Pancreas (tissue), 10 donors: Measurements from ENCODE around the gene FRYL. TPM values are rescaled to one million over a fixed set of nuclear protein-coding genes. Genes with fewer than 3 reads are reported as not detected.
A peak's percentile ranks its signal among the peaks of the same experiment; 100 is the strongest.

Experiments
- ATAC-seq, 4 donors: fragments of 200-7000 bp; cut with Tn5 transposase; one replicate each; pipeline versions ENCODE4 v1.8.0 to v1.9.1; 2020; ENCODE audit warnings: mild to moderate bottlenecking in 4 of 4, moderate library complexity in 4 of 4
- DNase-seq, 6 donors: peaks; one replicate each; pipeline ENCODE4 v3.0.0-alpha.2; 2020
- FAIRE-seq: peaks from 2 replicates; lab custom pipeline; 2012; peaks lifted over from hg19 to GRCh38; lab: Jason Lieb, UNC
- H3K27ac ChIP-seq, 4 donors: fragments of 200-600 bp; sonication (generic); 1 replicate in 3 of 4; 2 replicates in 1 of 4; pipeline versions ENCODE4 v1.5.0 to v1.8.0; 2020
- H3K27me3 ChIP-seq, 4 donors: fragments of 200-600 bp; one replicate each; pipeline ENCODE4 v1.8.0; 2021
- H3K36me3 ChIP-seq, 3 donors: fragments of 200-600 bp; sonication (generic) in 1 of 3; one replicate each; pipeline versions ENCODE4 v1.5.0 to v1.8.0; 2020 to 2021
- H3K4me1 ChIP-seq, 3 donors: fragments of 200-600 bp; one replicate each; pipeline ENCODE4 v1.8.0; 2021
- H3K4me3 ChIP-seq, 4 donors: fragments of 200-600 bp; sonication (generic) in 2 of 4; one replicate each; pipeline versions ENCODE4 v1.5.0 to v1.8.0; 2020 to 2021
- H3K9me3 ChIP-seq, 4 donors: fragments of 200-600 bp; one replicate each; pipeline ENCODE4 v1.8.0; 2021
- CTCF ChIP-seq, 4 donors: fragments of 200-600 bp; sonication (generic) in 3 of 4; IDR thresholded peaks; one replicate each; pipeline versions ENCODE4 v1.5.0 to v1.8.0; 2021; ENCODE audit warnings: antibody characterized with exemption in 4 of 4
- WGBS, 2 donors: extraction: QIAGEN DNeasy Blood & Tissue Kit; methylation state at CpG; one replicate each; pipeline ENCODE4 v1.1.7; 2013; 5-methylcytosine and 5-hydroxymethylcytosine counted together
- intact Hi-C, 3 donors: fragments of 100-400 bp; cut with DNase I; formaldehyde crosslinking; loops; one replicate each; pipeline versions ENCODE4 v1.11.1 to v1.14.2; 2022
- polyA plus RNA-seq, 2 donors: library from polyadenylated mRNA; stranded (reverse); fragments of 200-250 nt; gene quantifications; one replicate each; pipeline ENCODE4 v1.2.3, GENCODE V29; 2013
- total RNA-seq, 6 donors: library from RNA; stranded (reverse); fragmentation: NEBNext Ultra II Directional in 4 of 6; extraction: Animal tissue kit (Norgen Biotek cat#: 25700) in 4 of 6; gene quantifications; one replicate each; pipeline versions ENCODE4 v1.2.1 to v1.2.4, GENCODE V29; 2021 to 2023
- donor health status: healthy with polysubstance abuse.
- donor health status: DM: no; HTN: no; CAD: no; lungs with moderate emphysema.
- donor health status: DM: no; HTN: no; CAD: no.
- donor health status: control.
- donor health status: control.
- donor health status: Bipolar disorder and iron deficiency.
- donor health status: DM: yes; HTN: yes; CAD: no.
- donor health status: DM: no; HTN: no; CAD: no.
- donor health status: DM: no; HTN: no; CAD: no.
- donor health status: DM: yes; HTN: yes; CAD: no.

FRYL gene
- total and polyA plus RNA-seq, 8 donors = 9.1 to 38.7 (median 20.7) TPM

- H3K27me3 ChIP-seq = no peaks in the 10 kb centered on the region
- no peak for DNase-seq
- no peaks in the 10 kb centered on the region for H3K9me3 ChIP-seq
- no peaks in the 10 kb centered on the region for H3K36me3 ChIP-seq
- peak overlapping the region in 1 of 4 donors; percentile 3 for H3K4me3 ChIP-seq
- peak; percentile 87 to 91 (median 88) for ATAC-seq
- WGBS, 2 donors = 47 to 54% methylated on average over 12 of the region's 12 CpGs
- TF ChIP-seq CTCF (IDR thresholded peaks at IDR 0.05) = no peak
- intact Hi-C loops = no loop called here
- H3K27ac ChIP-seq = peak overlapping the region in 1 of 4 donors; percentile 6
- peaks cover 4 to 14% (median 8%) of the 10 kb centered on the region in 3 donors for H3K4me1 ChIP-seq
- FAIRE-seq = peak; percentile 39
Observed at GRCh38 chr4:48680848-48681568, 99.1 kb downstream of the FRYL start.

GRCh38 chr4:48673537-48673936, 106.5 kb downstream of the FRYL start:
- ATAC-seq (no peak), DNase-seq (no peak), FAIRE-seq (no peak)
- no peaks in the 10 kb centered on the region for H3K9me3 ChIP-seq
- H3K27me3 ChIP-seq = no peaks in the 10 kb centered on the region
- H3K36me3 ChIP-seq = no peaks in the 10 kb centered on the region
- no peak for TF ChIP-seq CTCF (IDR thresholded peaks at IDR 0.05)
- no peak overlapping the region for H3K4me3 ChIP-seq
- 70 to 79% methylated on average over 3 of the region's 3 CpGs for WGBS, 2 donors
- intact Hi-C loops = no loop called here
- H3K4me1 ChIP-seq = no peaks in the 10 kb centered on the region
- H3K27ac ChIP-seq = no peak overlapping the region

GRCh38 chr4:48670587-48670986, 109.5 kb downstream of the FRYL start:
- 99 to 100% methylated on average over 1 of the region's 1 CpG for WGBS, 2 donors
- Histone ChIP-seq H3K4me3 (no peak overlapping the region), H3K27me3 (no peaks in the 10 kb centered on the region), H3K4me1 (peaks cover 0 to 3% (median 0%) of the 10 kb centered on the region in 3 donors), H3K36me3 (no peaks in the 10 kb centered on the region), H3K27ac (no peak overlapping the region), H3K9me3 (no peaks in the 10 kb centered on the region)
- DNase-seq (no peak), FAIRE-seq (no peak), ATAC-seq (no peak)
- no peak for TF ChIP-seq CTCF (IDR thresholded peaks at IDR 0.05)
- intact Hi-C loops = no loop called here

DNA sequence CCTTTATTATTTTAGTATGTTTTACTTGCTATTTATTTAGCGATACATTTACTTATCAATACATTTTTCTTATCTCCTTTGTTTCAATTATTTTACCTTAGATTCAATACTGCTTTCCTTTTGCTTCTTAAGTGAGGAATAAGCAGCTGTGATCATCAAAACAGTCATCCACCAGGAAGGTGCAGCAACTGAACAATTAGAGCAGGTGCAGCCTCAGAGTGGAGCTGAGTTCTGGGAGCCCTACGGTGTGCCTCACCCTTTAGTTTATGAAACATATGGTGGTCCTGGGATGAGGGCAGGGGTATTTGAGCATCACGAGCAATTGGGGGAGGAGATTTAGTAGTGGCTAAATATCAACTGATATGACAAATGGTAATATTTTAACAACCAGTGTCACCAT, 111.0 kb downstream of the FRYL start:
- no peaks in the 10 kb centered on the region for H3K9me3 ChIP-seq
- ATAC-seq = no peak
- no peaks in the 10 kb centered on the region for H3K27me3 ChIP-seq
- H3K4me1 ChIP-seq = peaks cover 0 to 15% (median 12%) of the 10 kb centered on the region in 3 donors
- DNase-seq = no peak
- H3K27ac ChIP-seq = no peak overlapping the region
- no peak for TF ChIP-seq CTCF (IDR thresholded peaks at IDR 0.05)
- H3K4me3 ChIP-seq = no peak overlapping the region
- WGBS, 2 donors = 93 to 95% methylated on average over 3 of the region's 3 CpGs
- intact Hi-C loops = no loop called here
- H3K36me3 ChIP-seq = no peaks in the 10 kb centered on the region
- FAIRE-seq = no peak
